Cardiac muscle cell (in vitro differentiated cells and primary cell): ENCODE data around the gene CCR1. TPM values are rescaled to one million over a fixed set of nuclear protein-coding genes. Genes with fewer than 3 reads are reported as not detected.
"Not testable (repeated sequence)": the region's sequence is repeated elsewhere in the genome, so short reads cannot be mapped to it uniquely, and the experiment has no call there.

Experiments used
- DNase-seq, 2 donors: peaks; one replicate each; pipeline versions ENCODE4 v3.0.0 to v3.0.0-alpha.2; 2010 to 2017; ENCODE audit warnings: low read depth in 1 of 2, low spot score in 1 of 2
- H3K27ac ChIP-seq: fragments of 200-600 bp; sonication (generic); 2 replicates; pipeline ENCODE4 v1.5.1; 2016
- H3K27me3 ChIP-seq: fragments of 200-600 bp; sonication (generic); 2 replicates; pipeline ENCODE4 v1.6.0; 2016; ENCODE audit warnings: control low read depth
- H3K36me3 ChIP-seq: fragments of 200-600 bp; sonication (generic); 2 replicates; pipeline ENCODE4 v1.5.1; 2016; ENCODE audit warnings: control low read depth
- H3K4me1 ChIP-seq: fragments of 200-600 bp; sonication (generic); 2 replicates; pipeline ENCODE4 v1.8.1; 2017; ENCODE audit warnings: low read depth, mild to moderate bottlenecking, mixed run types
- H3K4me3 ChIP-seq: fragments of 200-600 bp; sonication (generic); 2 replicates; pipeline ENCODE4 v1.5.1; 2016; ENCODE audit warnings: mild to moderate bottlenecking
- H3K9me3 ChIP-seq: fragments of 200-600 bp; sonication (generic); 2 replicates; pipeline ENCODE4 v1.5.1; 2017; ENCODE audit warnings: low read depth, mild to moderate bottlenecking, control low read depth
- polyA plus RNA-seq: library from polyadenylated mRNA; unstranded; fragments of >200 nt; fragmentation: Nextera tagmentation; extraction: Ambion mirVana; gene quantifications from 2 replicates; pipeline ENCODE4 v1.2.1, GENCODE V29; 2016
- total RNA-seq: library from RNA; depleted of rRNA; stranded (reverse); fragments of >200 nt; gene quantifications from 2 replicates; pipeline ENCODE4 v1.2.3, GENCODE V29; 2016
- TF ChIP-seq, protein P1 (sequence below): IDR thresholded peaks from 2 replicates; pipeline ENCODE4 v1.5.1; 2012; ENCODE audit warnings: low read depth, mild to moderate bottlenecking, low read length

The CCR1 gene
- total and polyA plus RNA-seq, 2 experiments from 2014 or later, result not detected

DNA sequence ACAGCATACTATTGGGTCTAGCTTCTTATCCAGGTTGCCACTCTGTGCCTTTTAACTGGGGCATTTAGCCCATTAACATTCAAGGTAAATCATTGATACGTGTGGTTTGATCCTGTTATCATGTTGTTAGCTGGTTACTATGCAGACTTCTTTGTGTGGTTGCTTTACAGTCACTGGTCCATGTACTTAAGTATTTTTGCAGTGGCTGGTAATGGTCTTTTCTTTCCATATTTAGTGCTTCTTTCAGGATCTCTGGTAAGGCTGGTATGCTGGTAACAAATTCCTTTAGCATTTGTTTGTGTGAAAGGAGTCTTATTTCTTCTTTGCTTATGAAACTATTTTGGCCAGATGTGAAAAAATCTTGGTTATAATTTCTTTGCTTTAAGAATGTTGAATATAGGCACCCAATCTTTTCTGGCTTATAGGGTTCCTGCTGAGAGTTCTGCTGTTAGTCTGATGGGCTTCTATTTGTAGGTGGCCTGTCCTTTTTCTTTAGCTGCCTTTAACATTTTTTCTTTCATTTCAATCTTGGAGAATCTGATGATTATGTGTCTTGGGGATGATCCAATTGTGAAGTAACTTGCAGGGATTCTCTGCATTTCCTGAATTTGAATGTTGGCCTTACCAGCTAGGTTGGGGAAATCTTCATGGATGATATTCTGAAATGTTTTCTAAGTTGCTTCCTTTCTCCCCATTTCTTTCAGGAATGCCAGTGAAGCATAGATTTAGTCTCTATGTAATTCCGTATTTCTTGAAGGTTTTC, 39.3 kb downstream of the CCR1 start:
- H3K4me1 ChIP-seq, result no peaks in the 10 kb centered on the region
- no peak for DNase-seq
- H3K36me3 ChIP-seq, result no peaks in the 10 kb centered on the region
- TF ChIP-seq, protein P1, sequence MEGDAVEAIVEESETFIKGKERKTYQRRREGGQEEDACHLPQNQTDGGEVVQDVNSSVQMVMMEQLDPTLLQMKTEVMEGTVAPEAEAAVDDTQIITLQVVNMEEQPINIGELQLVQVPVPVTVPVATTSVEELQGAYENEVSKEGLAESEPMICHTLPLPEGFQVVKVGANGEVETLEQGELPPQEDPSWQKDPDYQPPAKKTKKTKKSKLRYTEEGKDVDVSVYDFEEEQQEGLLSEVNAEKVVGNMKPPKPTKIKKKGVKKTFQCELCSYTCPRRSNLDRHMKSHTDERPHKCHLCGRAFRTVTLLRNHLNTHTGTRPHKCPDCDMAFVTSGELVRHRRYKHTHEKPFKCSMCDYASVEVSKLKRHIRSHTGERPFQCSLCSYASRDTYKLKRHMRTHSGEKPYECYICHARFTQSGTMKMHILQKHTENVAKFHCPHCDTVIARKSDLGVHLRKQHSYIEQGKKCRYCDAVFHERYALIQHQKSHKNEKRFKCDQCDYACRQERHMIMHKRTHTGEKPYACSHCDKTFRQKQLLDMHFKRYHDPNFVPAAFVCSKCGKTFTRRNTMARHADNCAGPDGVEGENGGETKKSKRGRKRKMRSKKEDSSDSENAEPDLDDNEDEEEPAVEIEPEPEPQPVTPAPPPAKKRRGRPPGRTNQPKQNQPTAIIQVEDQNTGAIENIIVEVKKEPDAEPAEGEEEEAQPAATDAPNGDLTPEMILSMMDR, result no peak
- H3K4me3 ChIP-seq, result no peak overlapping the region
- H3K9me3 ChIP-seq, result no peaks in the 10 kb centered on the region
- no peaks in the 10 kb centered on the region for H3K27me3 ChIP-seq
- no peak overlapping the region for H3K27ac ChIP-seq

DNA sequence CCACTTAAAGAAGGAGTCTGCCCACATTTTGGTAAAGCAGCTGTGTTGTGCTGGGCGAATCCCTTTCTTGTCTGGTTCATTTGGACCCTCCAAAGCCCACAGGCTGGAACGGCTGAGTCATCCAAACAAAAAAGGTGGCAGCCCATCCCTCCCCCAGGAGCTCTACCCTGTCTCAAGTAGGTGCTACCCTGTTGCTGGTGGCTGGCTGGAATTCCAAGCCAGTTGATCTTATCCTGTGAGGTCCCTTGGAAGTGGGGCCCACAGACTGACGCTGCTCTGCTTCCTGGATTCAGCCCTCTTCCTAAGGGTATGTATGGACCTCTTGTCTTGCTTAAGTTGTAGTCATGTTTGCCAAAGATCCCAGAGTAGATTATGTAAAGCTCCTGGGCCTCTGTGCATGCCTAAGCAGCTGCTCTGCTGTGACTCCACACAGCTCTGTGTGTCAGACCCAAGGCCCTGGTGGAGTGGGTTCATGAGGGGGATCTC, 44.5 kb downstream of the CCR1 start:
- H3K27ac ChIP-seq, result no peak overlapping the region
- no peaks in the 10 kb centered on the region for H3K9me3 ChIP-seq
- TF ChIP-seq, protein P1, result no peak
- no peaks in the 10 kb centered on the region for H3K36me3 ChIP-seq
- H3K4me3 ChIP-seq, result no peak overlapping the region
- H3K27me3 ChIP-seq, result no peaks in the 10 kb centered on the region
- DNase-seq, result peak in 1 of 2 donors; percentile 7
- no peaks in the 10 kb centered on the region for H3K4me1 ChIP-seq

DNA sequence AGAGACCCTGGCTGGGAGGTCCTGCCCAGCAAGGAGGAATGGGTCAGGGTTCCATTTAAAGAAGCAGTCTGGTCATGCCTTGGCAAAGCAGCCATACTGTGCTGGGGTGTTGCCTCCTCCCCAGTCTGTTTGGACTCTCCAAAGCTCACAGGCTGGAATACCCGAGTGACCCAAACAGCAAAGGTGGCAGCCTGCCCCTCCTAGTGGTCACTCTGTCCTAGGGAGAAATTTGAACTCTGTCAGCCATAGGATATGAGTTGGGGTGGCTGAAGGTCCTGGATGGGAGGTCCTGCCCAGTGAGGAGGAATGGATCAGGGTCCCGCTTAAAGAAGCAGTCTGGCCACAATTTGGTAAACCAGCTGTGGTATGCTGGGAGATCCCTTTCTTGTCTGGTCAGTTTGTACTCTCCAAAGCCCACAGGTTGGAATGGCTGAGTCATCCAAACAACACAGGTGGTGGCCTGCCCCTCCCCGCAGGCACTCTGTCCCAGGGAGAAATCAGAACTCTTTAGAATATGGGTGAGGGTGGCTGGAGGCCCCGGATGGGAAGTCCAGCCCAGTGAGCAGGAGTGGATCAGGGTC, 45.0 kb downstream of the CCR1 start:
- no peak for DNase-seq
- Histone ChIP-seq H3K27ac (no peak overlapping the region), H3K4me3 (no peak overlapping the region), H3K27me3 (no peaks in the 10 kb centered on the region), H3K36me3 (no peaks in the 10 kb centered on the region), H3K9me3 (no peaks in the 10 kb centered on the region), H3K4me1 (no peaks in the 10 kb centered on the region)
- TF ChIP-seq, protein P1, result no peak

DNA sequence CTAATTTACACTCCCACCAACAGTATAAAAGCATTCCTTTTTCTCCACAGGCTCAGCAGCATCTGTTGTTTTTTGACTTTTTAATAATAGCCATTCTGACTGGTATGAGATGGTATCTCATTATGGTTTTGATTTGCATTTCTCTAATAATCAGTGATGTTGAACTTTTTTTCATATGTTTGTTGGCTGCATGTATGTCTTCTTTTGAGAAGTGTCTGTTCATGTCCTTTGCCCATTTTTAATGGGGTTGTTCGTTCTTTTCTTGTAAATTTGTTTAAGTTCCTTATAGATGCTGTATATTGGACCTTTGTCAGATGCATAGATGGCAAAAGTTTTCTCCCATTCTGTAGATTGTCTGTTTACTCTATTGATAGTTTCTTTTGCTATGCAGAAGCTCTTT, 50.4 kb downstream of the CCR1 start:
- H3K9me3 ChIP-seq, H3K27ac ChIP-seq, H3K4me1 ChIP-seq, H3K27me3 ChIP-seq, H3K4me3 ChIP-seq, DNase-seq, H3K36me3 ChIP-seq: not testable (repeated sequence)

DNA sequence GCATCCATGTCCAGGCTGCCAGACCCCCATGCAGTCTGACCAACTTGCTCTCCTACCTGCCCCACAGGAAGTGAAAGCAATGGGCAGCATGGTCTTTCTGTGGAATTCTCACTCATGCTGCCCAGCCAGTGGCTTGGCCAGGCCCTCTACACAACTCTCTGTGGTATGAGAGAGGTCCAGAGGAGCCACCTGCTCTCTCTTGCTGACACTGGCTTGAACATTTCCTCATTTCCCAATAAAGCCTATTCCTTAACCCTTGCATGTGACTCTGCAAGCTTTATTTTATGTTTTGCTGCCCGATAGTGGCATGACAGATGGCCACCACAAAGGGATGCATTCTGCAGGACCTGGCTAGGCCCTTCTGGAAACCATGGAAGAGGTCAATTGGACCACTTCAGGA, 53.8 kb downstream of the CCR1 start:
- Histone ChIP-seq H3K27ac (no peak overlapping the region), H3K36me3 (no peaks in the 10 kb centered on the region), H3K9me3 (no peaks in the 10 kb centered on the region), H3K4me3 (no peak overlapping the region), H3K27me3 (no peaks in the 10 kb centered on the region), H3K4me1 (no peaks in the 10 kb centered on the region)
- DNase-seq, result no peak
- TF ChIP-seq, protein P1, result no peak

Other genes starting within 250 kb of the CCR1 start
- gene FYCO1, start 212.5 kb downstream of the CCR1 start, total RNA-seq, result 14.8 and 27.5 TPM in 2 replicates
- gene FYCO1, start 212.5 kb downstream of the CCR1 start, polyA plus RNA-seq, result 8.1 and 11.5 TPM in 2 replicates
- gene XCR1, start 180.8 kb downstream of the CCR1 start, total RNA-seq, result not detected in 2 replicates
- gene XCR1, start 180.8 kb downstream of the CCR1 start, polyA plus RNA-seq, result not detected in 2 replicates
- not detected in 2 replicates for gene CCR3, start 34.1 kb upstream of the CCR1 start, total RNA-seq
- gene CCR3, start 34.1 kb upstream of the CCR1 start, polyA plus RNA-seq, result not detected in 2 replicates
- gene CCR2, start 145.8 kb upstream of the CCR1 start, total RNA-seq, result not detected in 2 replicates
- gene CCR2, start 145.8 kb upstream of the CCR1 start, polyA plus RNA-seq, result not detected in 2 replicates
- gene CCR5, start 162.6 kb upstream of the CCR1 start, total RNA-seq, result not detected in 2 replicates
- not detected in 2 replicates for gene CCR5, start 162.6 kb upstream of the CCR1 start, polyA plus RNA-seq
- gene CCRL2, start 198.9 kb upstream of the CCR1 start, total RNA-seq, result 7.2 and 8.6 TPM in 2 replicates
- 5.3 and 10.4 TPM in 2 replicates for gene CCRL2, start 198.9 kb upstream of the CCR1 start, polyA plus RNA-seq